Colonic mucosa (tissue), 4 donors: Measurements from ENCODE around the gene DAP. TPM values are rescaled to one million over a fixed set of nuclear protein-coding genes. Genes with fewer than 3 reads are reported as not detected.

Source experiments
- DNase-seq: peaks from one replicate; pipeline ENCODE4 v3.0.0-alpha.2; 2020
- H3K27ac ChIP-seq: fragments of 200-600 bp; one replicate; pipeline ENCODE4 v1.8.0; 2021
- H3K27me3 ChIP-seq: fragments of 200-600 bp; one replicate; pipeline ENCODE4 v1.8.0; 2021
- H3K36me3 ChIP-seq: fragments of 200-600 bp; one replicate; pipeline ENCODE4 v1.8.0; 2021
- H3K4me1 ChIP-seq: fragments of 200-600 bp; one replicate; pipeline ENCODE4 v1.8.0; 2021; ENCODE audit warnings: mild to moderate bottlenecking
- H3K4me3 ChIP-seq: fragments of 200-600 bp; one replicate; pipeline ENCODE4 v1.8.0; 2021
- H3K9ac ChIP-seq, 2 donors: one replicate each; pipeline ENCODE4 v1.7.0; 2013; ENCODE audit warnings: control low read depth in 2 of 2, low read depth in 2 of 2, low read length in 2 of 2
- H3K9me3 ChIP-seq: fragments of 200-600 bp; one replicate; pipeline ENCODE4 v1.8.0; 2021
- intact Hi-C: fragments of 100-400 bp; cut with DNase I; formaldehyde crosslinking; loops from one replicate; pipeline ENCODE4 v1.14.1; 2022
- total RNA-seq, 2 donors: library from RNA; stranded (reverse); fragmentation: NEBNext Ultra II Directional in 1 of 2; extraction: Animal tissue kit (Norgen Biotek cat#: 25700) in 1 of 2; gene quantifications; one replicate each; pipeline ENCODE4 v1.2.1, GENCODE V29; 2021
- TF ChIP-seq, protein P1 (sequence below): fragments of 200-600 bp; IDR thresholded peaks from one replicate; pipeline ENCODE4 v1.8.0; 2022; ENCODE audit warnings: antibody characterized with exemption, mild to moderate bottlenecking
- donor health status: healthy.
- donor health status: DM: no; HTN: no; CAD: no.
- donor health status: DM: no; HTN: no; CAD: no.

Gene DAP
- total RNA-seq, 2 donors from 2014 or later: 106 to 133 TPM

DNA sequence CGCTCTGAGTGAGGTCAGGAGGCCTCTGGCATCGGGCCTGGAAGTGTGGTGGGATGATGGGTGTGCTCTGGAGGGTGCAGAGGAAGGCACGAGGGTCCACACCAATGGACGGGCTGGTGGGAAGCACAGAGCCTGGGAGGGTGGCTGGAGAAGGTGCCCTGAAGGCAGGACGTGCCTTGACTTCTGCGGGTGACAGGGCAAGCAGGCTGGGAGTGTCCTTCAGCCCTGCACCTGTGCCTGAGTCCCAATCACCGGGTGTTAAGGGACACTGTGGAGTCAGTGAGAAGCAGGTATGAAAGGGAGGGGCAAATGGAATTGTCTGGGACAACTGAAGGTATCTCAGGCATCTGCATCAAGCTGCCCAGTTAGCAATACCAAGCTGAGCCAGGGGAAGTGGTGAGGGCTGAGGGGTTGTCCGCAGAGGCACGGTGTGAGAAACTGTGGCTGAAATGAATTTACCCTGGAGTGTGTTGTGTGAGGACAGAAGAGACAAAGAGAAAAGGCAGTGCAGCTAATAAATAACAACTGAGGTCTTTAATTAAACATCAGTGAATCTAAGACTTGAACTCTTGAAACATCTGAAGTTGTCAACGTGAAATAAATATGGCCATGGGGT, 50.4 kb downstream of the DAP start:
- DNase-seq: no peak
- no peak overlapping the region for H3K27ac ChIP-seq
- H3K4me1 ChIP-seq: no peaks in the 10 kb centered on the region
- no peak overlapping the region for H3K9ac ChIP-seq
- H3K4me3 ChIP-seq: no peak overlapping the region
- H3K36me3 ChIP-seq: no peaks in the 10 kb centered on the region
- no peaks in the 10 kb centered on the region for H3K9me3 ChIP-seq
- H3K27me3 ChIP-seq: no peaks in the 10 kb centered on the region
- TF ChIP-seq, protein P1, sequence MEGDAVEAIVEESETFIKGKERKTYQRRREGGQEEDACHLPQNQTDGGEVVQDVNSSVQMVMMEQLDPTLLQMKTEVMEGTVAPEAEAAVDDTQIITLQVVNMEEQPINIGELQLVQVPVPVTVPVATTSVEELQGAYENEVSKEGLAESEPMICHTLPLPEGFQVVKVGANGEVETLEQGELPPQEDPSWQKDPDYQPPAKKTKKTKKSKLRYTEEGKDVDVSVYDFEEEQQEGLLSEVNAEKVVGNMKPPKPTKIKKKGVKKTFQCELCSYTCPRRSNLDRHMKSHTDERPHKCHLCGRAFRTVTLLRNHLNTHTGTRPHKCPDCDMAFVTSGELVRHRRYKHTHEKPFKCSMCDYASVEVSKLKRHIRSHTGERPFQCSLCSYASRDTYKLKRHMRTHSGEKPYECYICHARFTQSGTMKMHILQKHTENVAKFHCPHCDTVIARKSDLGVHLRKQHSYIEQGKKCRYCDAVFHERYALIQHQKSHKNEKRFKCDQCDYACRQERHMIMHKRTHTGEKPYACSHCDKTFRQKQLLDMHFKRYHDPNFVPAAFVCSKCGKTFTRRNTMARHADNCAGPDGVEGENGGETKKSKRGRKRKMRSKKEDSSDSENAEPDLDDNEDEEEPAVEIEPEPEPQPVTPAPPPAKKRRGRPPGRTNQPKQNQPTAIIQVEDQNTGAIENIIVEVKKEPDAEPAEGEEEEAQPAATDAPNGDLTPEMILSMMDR: no peak
- intact Hi-C loops: no loop called here

DNA sequence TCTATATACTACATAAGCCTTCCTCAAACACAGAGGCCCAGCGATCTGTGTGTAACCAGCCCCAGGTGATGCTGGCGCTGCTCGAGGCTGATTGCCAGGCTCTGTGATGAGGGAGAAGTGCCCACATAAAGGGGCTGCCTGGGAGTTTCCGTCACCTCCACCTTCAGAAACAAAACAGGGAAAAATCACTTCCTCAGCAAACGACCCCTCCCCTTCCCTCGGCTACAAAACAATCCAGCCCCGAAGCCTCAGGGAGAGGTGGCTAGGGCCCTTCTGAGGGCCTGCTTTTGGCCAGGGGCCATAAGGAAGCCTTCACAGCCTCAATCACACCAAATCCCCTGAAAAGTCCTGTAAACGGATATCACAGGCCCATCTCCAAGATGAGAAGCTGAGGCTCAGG, 51.1 kb downstream of the DAP start:
- DNase-seq: no peak
- no peak overlapping the region for H3K27ac ChIP-seq
- intact Hi-C loops: no loop called here
- TF ChIP-seq, protein P1: no peak
- no peaks in the 10 kb centered on the region for H3K36me3 ChIP-seq
- H3K9ac ChIP-seq: no peak overlapping the region
- no peaks in the 10 kb centered on the region for H3K27me3 ChIP-seq
- H3K9me3 ChIP-seq: no peaks in the 10 kb centered on the region
- H3K4me3 ChIP-seq: no peak overlapping the region
- H3K4me1 ChIP-seq: peaks cover 2% of the 10 kb centered on the region

DNA sequence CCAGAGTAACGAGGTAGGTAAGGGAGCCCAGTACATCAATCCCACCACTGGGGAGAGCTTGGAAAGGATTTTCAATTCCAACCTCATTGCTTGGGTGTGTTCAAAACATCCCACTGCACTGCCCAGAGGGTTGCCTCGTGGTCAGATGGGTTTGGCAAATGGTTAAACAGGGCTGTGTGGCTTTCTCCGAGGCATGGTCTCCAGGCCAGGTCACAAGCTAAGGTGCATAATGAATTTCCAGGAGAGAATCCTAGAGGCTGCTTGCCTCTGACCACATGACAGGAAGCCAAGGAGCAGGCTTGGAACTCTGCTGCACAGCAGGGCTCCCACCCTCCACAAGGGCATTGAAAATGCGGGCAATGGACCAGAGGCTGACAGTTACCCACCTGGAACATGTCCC, 51.6 kb downstream of the DAP start:
- Histone ChIP-seq H3K4me3 (no peak overlapping the region), H3K9me3 (no peaks in the 10 kb centered on the region), H3K27me3 (no peaks in the 10 kb centered on the region), H3K4me1 (peaks cover 2% of the 10 kb centered on the region), H3K36me3 (no peaks in the 10 kb centered on the region), H3K27ac (no peak overlapping the region), H3K9ac (no peak overlapping the region)
- intact Hi-C loops: no loop called here
- TF ChIP-seq, protein P1: no peak
- DNase-seq: no peak

DNA sequence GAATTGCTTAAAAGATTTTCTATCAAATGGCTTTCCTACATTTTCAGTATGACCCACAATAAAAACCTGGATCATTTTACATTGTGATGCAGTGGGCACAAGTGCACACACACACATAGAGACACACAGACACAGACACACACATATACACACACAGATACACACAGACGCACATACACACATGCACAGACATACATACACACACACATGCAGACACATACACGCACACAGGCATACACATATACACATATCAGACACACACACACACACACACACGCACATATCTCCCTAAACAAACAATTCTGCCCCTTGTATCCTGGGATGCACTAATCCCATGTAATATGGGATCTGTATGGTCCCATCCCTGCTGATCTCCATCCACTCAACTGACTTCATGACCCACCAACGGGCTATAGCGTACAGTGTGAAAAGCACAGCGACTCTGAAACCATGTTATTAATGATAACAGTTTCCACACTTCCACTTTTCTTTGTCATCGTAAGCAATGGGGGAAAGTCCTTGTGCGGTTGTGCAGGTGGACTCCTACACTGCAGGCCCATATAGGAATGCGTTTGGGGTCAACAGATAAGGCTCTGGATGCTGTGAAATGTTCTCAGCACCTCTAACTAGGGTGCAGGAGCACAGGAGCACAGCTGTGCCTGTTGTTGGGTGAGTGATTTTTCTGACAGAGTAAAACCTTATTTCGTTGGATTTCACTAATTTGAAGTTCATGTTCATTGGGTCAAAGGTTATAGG, 52.7 kb downstream of the DAP start:
- Histone ChIP-seq H3K36me3 (no peaks in the 10 kb centered on the region), H3K9me3 (no peaks in the 10 kb centered on the region), H3K27me3 (no peaks in the 10 kb centered on the region), H3K9ac (no peak overlapping the region), H3K27ac (no peak overlapping the region), H3K4me3 (no peak overlapping the region), H3K4me1 (peaks cover 2% of the 10 kb centered on the region)
- TF ChIP-seq, protein P1: no peak
- DNase-seq: no peak
- intact Hi-C loops: no loop called here

DNA sequence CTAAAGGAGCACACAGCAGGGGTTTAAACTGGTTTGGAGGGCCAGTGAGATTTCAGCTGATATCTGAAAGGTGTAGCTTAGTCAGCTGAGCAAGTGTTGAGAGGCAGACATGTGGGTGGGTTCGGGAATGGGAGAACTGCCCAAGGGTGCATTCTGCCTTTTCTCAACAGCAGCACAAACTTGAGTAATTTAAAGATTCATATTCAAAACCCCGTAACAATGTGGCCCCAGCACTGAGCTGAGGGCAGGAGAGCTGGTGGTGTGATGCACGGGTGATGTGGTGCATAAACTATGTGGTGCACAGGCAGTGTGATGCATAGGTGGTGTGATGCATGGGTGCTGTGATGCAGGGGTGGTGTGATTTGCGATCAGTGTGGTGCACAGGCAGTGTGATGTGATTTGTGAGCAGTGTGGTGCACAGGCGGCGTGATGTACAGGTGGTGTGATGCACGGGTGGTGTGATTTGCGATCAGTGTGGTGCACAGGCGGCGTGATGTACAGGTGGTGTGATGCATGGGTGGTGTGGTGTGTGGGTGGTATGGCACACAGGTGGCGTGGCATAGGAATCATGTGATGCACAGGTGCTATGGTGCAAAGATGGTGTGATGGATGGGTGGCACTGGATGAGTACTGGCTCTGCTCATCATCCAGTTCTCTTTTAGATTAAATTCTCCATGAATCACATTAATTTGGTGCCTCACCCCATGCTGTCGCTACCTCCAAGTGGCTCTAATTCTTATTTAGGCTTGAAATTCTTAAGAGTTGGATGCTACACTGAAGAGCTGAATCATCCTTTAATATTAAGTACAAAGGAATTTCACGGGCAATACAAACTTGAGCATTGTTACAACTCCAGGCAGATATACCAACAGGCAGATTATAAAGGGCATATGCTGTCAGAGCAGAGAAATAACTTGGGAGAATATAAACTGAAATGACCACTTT, 53.6 kb downstream of the DAP start:
- H3K27me3 ChIP-seq: no peaks in the 10 kb centered on the region
- TF ChIP-seq, protein P1: no peak
- no peak overlapping the region for H3K9ac ChIP-seq
- no peaks in the 10 kb centered on the region for H3K9me3 ChIP-seq
- H3K36me3 ChIP-seq: no peaks in the 10 kb centered on the region
- no peak for DNase-seq
- no peak overlapping the region for H3K4me3 ChIP-seq
- no peak overlapping the region for H3K27ac ChIP-seq
- peaks cover 2% of the 10 kb centered on the region for H3K4me1 ChIP-seq
- intact Hi-C loops: no loop called here
